AG09309 (cell line): ENCODE results near the gene ZDHHC9.

Experiments
- DNase-seq: peaks from one replicate; pipeline ENCODE4 v3.0.0-alpha.2; 2010; ENCODE audit warnings: low read depth
- H3K4me3 ChIP-seq: 2 replicates; pipeline ENCODE4 v1.5.1; 2011; ENCODE audit warnings: mild to moderate bottlenecking, low read depth, low read length, moderate library complexity; ENCODE audit not compliant: control insufficient read depth
- CTCF ChIP-seq: IDR thresholded peaks from 2 replicates; pipeline ENCODE4 v1.5.1; 2011; ENCODE audit warnings: mild to moderate bottlenecking, low read depth, low read length, inconsistent platforms; ENCODE audit not compliant: insufficient read depth, control insufficient read depth; ENCODE audit errors: missing control alignments

The ZDHHC9 gene

GRCh38 chrX:129782706-129783105 lies 61.0 kb downstream of the ZDHHC9 start:
- no peak for TF ChIP-seq CTCF

GRCh38 chrX:129781680-129782495 lies 61.8 kb downstream of the ZDHHC9 start:
- no peak overlapping the region for H3K4me3 ChIP-seq
- TF ChIP-seq CTCF = no peak
- no peak for DNase-seq

More at GRCh38 chrX:129782706-129783105, 61.0 kb downstream of the ZDHHC9 start:
- H3K4me3 ChIP-seq = no peak overlapping the region
- DNase-seq = no peak

- no peak overlapping the region for H3K4me3 ChIP-seq
- no peak for TF ChIP-seq CTCF
- DNase-seq = no peak
Measured at GRCh38 chrX:129781134-129781672, 62.5 kb downstream of the ZDHHC9 start.

GRCh38 chrX:129780441-129781105 lies 63.1 kb downstream of the ZDHHC9 start:
- TF ChIP-seq CTCF = no peak
- H3K4me3 ChIP-seq = no peak overlapping the region
- DNase-seq = no peak

GRCh38 chrX:129779747-129780146 lies 63.9 kb downstream of the ZDHHC9 start, which contains the start of gene SASH3:
TSS of gene SASH3 (plus strand) at chrX:129779949. CDS start at chrX:129780098, 149 bp downstream.
- H3K4me3 ChIP-seq = no peak within 1 kb of the TSS
- no peak for TF ChIP-seq CTCF
- DNase-seq = no peak

GRCh38 chrX:129779086-129779672 lies 64.5 kb downstream of the ZDHHC9 start:
- no peak overlapping the region for H3K4me3 ChIP-seq

More at GRCh38 chrX:129779086-129779672, 64.5 kb downstream of the ZDHHC9 start:
- TF ChIP-seq CTCF = no peak
- no peak for DNase-seq
